ENCODE results near the gene CECR2. TPM values are rescaled to one million over a fixed set of nuclear protein-coding genes. Genes with fewer than 3 reads are reported as not detected.

CECR2 gene
- total RNA-seq, 4 donors from 2014 or later: 12.3 to 29.6 (median 20.4) TPM

- H3K27ac ChIP-seq: peak overlapping the region in 1 of 4 donors; percentile 33
- ATAC-seq (no peak), DNase-seq (no peak)
- H3K27me3 ChIP-seq: no peaks in the 10 kb centered on the region
- no peak overlapping the region for H3K4me3 ChIP-seq
- no peaks in the 10 kb centered on the region for H3K9me3 ChIP-seq
- in situ Hi-C loops (cut with MboI; ENCODE audit: low sequenced_read_pairs in 4 of 4): no loop called here
- peaks cover 0 to 40% of the 10 kb centered on the region in 2 donors for H3K36me3 ChIP-seq
- intact Hi-C loops (cut with DNase I; ENCODE audit: low total_unique reads): no loop called here
- no peak for TF ChIP-seq CTCF (IDR thresholded peaks at IDR 0.05 in 4 of 5, conservative IDR thresholded peaks at IDR 0.05 in 1 of 5)
- TF ChIP-seq POLR2A (IDR thresholded peaks at IDR 0.05): no peak
- no peaks in the 10 kb centered on the region for H3K4me1 ChIP-seq
These were observed 179.9 kb downstream of the CECR2 start for GRCh38 chr22:17549183-17549582.

- ATAC-seq (no peak), DNase-seq (no peak)
- TF ChIP-seq CTCF (IDR thresholded peaks at IDR 0.05 in 4 of 5, conservative IDR thresholded peaks at IDR 0.05 in 1 of 5) (no peak), POLR2A (IDR thresholded peaks at IDR 0.05) (no peak)
- Histone ChIP-seq H3K4me1 (no peaks in the 10 kb centered on the region), H3K9me3 (no peaks in the 10 kb centered on the region), H3K4me3 (no peak overlapping the region), H3K27ac (peak overlapping the region in 1 of 4 donors; percentile 33), H3K27me3 (no peaks in the 10 kb centered on the region), H3K36me3 (peaks cover 0 to 40% of the 10 kb centered on the region in 2 donors)
- intact Hi-C loops (cut with DNase I; ENCODE audit: low total_unique reads) (no loop called here), in situ Hi-C loops (cut with MboI; ENCODE audit: low sequenced_read_pairs in 4 of 4) (no loop called here)
These were observed 180.4 kb downstream of the CECR2 start for GRCh38 chr22:17549655-17550054.

GRCh38 chr22:17552737-17553136 is 183.5 kb downstream of the CECR2 start:
- peak in 1 of 2 donors; percentile 60 for DNase-seq
- ATAC-seq: peak; percentile 68 to 73
- H3K27ac ChIP-seq: peak overlapping the region; percentile 32 to 66 (median 54)

GRCh38 chr22:17554814-17555213 is 185.6 kb downstream of the CECR2 start:
- Histone ChIP-seq H3K27ac (no peak overlapping the region), H3K9me3 (no peaks in the 10 kb centered on the region), H3K4me3 (no peak overlapping the region), H3K4me1 (no peaks in the 10 kb centered on the region), H3K36me3 (peaks cover 0 to 48% of the 10 kb centered on the region in 2 donors), H3K27me3 (no peaks in the 10 kb centered on the region)
- intact Hi-C loops (cut with DNase I; ENCODE audit: low total_unique reads) (no loop called here), in situ Hi-C loops (cut with MboI; ENCODE audit: low sequenced_read_pairs in 4 of 4) (no loop called here)
- TF ChIP-seq CTCF (IDR thresholded peaks at IDR 0.05 in 4 of 5, conservative IDR thresholded peaks at IDR 0.05 in 1 of 5) (no peak), POLR2A (IDR thresholded peaks at IDR 0.05) (no peak)
- no peak for ATAC-seq
- DNase-seq: no peak

More at GRCh38 chr22:17552737-17553136, 183.5 kb downstream of the CECR2 start:
- H3K9me3 ChIP-seq: no peaks in the 10 kb centered on the region
- H3K4me1 ChIP-seq: no peaks in the 10 kb centered on the region
- no peak overlapping the region for H3K4me3 ChIP-seq
- in situ Hi-C loops (cut with MboI; ENCODE audit: low sequenced_read_pairs in 4 of 4): no loop called here
- TF ChIP-seq POLR2A (IDR thresholded peaks at IDR 0.05) (no peak), CTCF (IDR thresholded peaks at IDR 0.05 in 4 of 5, conservative IDR thresholded peaks at IDR 0.05 in 1 of 5) (no peak)
- peaks cover 0 to 54% of the 10 kb centered on the region in 2 donors for H3K36me3 ChIP-seq
- intact Hi-C loops (cut with DNase I; ENCODE audit: low total_unique reads): no loop called here
- H3K27me3 ChIP-seq: no peaks in the 10 kb centered on the region

- TF ChIP-seq CTCF (IDR thresholded peaks at IDR 0.05 in 4 of 5, conservative IDR thresholded peaks at IDR 0.05 in 1 of 5) (no peak), POLR2A (IDR thresholded peaks at IDR 0.05) (no peak)
- peaks cover 16 to 23% of the 10 kb centered on the region in 2 donors for H3K4me1 ChIP-seq
- DNase-seq (no peak), ATAC-seq (no peak)
- H3K27me3 ChIP-seq: no peaks in the 10 kb centered on the region
- in situ Hi-C loops (cut with MboI; ENCODE audit: low sequenced_read_pairs in 4 of 4) (no loop called here), intact Hi-C loops (cut with DNase I; ENCODE audit: low total_unique reads) (no loop called here)
- H3K9me3 ChIP-seq: no peaks in the 10 kb centered on the region
- H3K4me3 ChIP-seq: no peak overlapping the region
- H3K27ac ChIP-seq: peak overlapping the region; percentile 31 to 45 (median 32)
- peaks cover 0 to 14% of the 10 kb centered on the region in 2 donors for H3K36me3 ChIP-seq
These were observed 189.9 kb downstream of the CECR2 start for GRCh38 chr22:17559188-17559587.

All from gastrocnemius medialis (tissue), 4 donors.